DOHH2 (cell line): Measurements from ENCODE around the gene METTL22.

Source experiments
- H3F3A ChIP-seq: fragments of 200-600 bp; sonication (generic), shearing (Covaris generic); 2 replicates; pipeline ENCODE4 v1.6.0; 2016; ENCODE audit warnings: antibody characterized with exemption, mild to moderate bottlenecking; ENCODE audit not compliant: control insufficient read depth, insufficient read depth
- H3K27ac ChIP-seq: fragments of 200-600 bp; sonication (generic); 2 replicates; pipeline ENCODE4 v1.5.1; 2014; ENCODE audit warnings: low read depth, mild to moderate bottlenecking, low read length, moderate library complexity
- H3K27me3 ChIP-seq: fragments of 200-600 bp; sonication (generic); 2 replicates; pipeline ENCODE4 v1.6.1; 2014; ENCODE audit warnings: mild to moderate bottlenecking, low read length, mixed read lengths; ENCODE audit not compliant: control insufficient read depth
- H3K36me3 ChIP-seq: fragments of 200-600 bp; sonication (generic); 2 replicates; pipeline ENCODE4 v1.6.1; 2014; ENCODE audit warnings: mild to moderate bottlenecking, low read length, moderate library complexity, mixed read lengths; ENCODE audit not compliant: control insufficient read depth
- H3K4me1 ChIP-seq: fragments of 200-600 bp; sonication (generic); 2 replicates; pipeline ENCODE4 v1.6.1; 2014; ENCODE audit warnings: mild to moderate bottlenecking, low read length, mixed read lengths; ENCODE audit not compliant: control insufficient read depth
- H3K4me2 ChIP-seq: fragments of 200-600 bp; sonication (generic); 2 replicates; pipeline ENCODE4 v1.6.0; 2014; ENCODE audit warnings: mild to moderate bottlenecking, low read length, moderate library complexity
- H3K4me3 ChIP-seq: fragments of 200-600 bp; sonication (generic); 2 replicates; pipeline ENCODE4 v1.5.1; 2014; ENCODE audit warnings: mild to moderate bottlenecking, low read length, mixed read lengths
- H3K79me2 ChIP-seq: fragments of 200-600 bp; sonication (generic); 2 replicates; pipeline ENCODE4 v1.6.1; 2014; ENCODE audit warnings: mild to moderate bottlenecking, low read length, mixed read lengths; ENCODE audit not compliant: control insufficient read depth
- H3K9me2 ChIP-seq: fragments of 200-600 bp; sonication (generic); replicated peaks from 2 replicates; pipeline ENCODE4 v1.6.1; 2014; ENCODE audit warnings: mild to moderate bottlenecking, low read length, mixed read lengths; ENCODE audit not compliant: control insufficient read depth
- H3K9me3 ChIP-seq: fragments of 200-600 bp; sonication (generic); 2 replicates; pipeline ENCODE4 v1.6.1; 2014; ENCODE audit warnings: antibody characterized with exemption, low read length, mixed read lengths; ENCODE audit not compliant: control insufficient read depth, insufficient read depth
- H4K20me1 ChIP-seq: fragments of 200-600 bp; sonication (generic); 2 replicates; pipeline ENCODE4 v1.6.0; 2014; ENCODE audit warnings: low read depth, mild to moderate bottlenecking, antibody characterized with exemption, low read length, moderate library complexity; ENCODE audit not compliant: control insufficient read depth, insufficient read depth
- CTCF ChIP-seq: fragments of 200-600 bp; sonication (generic); IDR thresholded peaks from one replicate; pipeline ENCODE4 v1.5.1; 2014; ENCODE audit warnings: antibody characterized with exemption, mild to moderate bottlenecking, low read depth, low read length; ENCODE audit not compliant: poor library complexity, severe bottlenecking
- EZH2phosphoT487 ChIP-seq: fragments of 200-600 bp; sonication (generic); IDR thresholded peaks from 2 replicates; pipeline ENCODE4 v1.6.1; 2017; ENCODE audit warnings: borderline replicate concordance, mild to moderate bottlenecking, antibody characterized with exemption, low read length, moderate library complexity, mixed read lengths

Gene METTL22

DNA sequence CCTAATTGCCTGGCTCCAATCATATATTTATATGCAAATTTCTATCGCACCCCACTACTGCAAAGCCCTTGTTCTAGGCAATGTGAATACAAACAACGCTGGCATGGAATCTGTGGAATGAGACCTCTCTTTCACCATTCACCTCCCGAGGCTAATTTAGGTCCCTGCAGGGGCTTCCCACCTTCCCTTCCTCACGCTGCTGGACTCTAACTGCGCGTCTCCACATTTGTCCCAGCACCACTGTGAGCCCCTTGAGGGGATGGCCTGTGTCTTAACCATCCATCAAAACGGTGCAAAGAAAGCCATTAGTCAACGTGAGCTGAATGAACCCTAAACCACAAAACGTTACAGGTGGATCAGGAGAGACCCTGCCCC lies 32.8 kb upstream of the METTL22 start:
- Histone ChIP-seq H3K36me3 (no peaks in the 10 kb centered on the region), H3K9me2 (no peaks in the 10 kb centered on the region), H3K4me2 (no peak overlapping the region), H3K4me3 (no peak overlapping the region), H3K79me2 (no peaks in the 10 kb centered on the region), H3K27ac (no peak overlapping the region), H3F3A (no peaks in the 10 kb centered on the region), H3K4me1 (no peaks in the 10 kb centered on the region), H4K20me1 (no peaks in the 10 kb centered on the region), H3K27me3 (no peaks in the 10 kb centered on the region), H3K9me3 (no peaks in the 10 kb centered on the region)
- TF ChIP-seq EZH2phosphoT487: no peak
- no peak for TF ChIP-seq CTCF

DNA sequence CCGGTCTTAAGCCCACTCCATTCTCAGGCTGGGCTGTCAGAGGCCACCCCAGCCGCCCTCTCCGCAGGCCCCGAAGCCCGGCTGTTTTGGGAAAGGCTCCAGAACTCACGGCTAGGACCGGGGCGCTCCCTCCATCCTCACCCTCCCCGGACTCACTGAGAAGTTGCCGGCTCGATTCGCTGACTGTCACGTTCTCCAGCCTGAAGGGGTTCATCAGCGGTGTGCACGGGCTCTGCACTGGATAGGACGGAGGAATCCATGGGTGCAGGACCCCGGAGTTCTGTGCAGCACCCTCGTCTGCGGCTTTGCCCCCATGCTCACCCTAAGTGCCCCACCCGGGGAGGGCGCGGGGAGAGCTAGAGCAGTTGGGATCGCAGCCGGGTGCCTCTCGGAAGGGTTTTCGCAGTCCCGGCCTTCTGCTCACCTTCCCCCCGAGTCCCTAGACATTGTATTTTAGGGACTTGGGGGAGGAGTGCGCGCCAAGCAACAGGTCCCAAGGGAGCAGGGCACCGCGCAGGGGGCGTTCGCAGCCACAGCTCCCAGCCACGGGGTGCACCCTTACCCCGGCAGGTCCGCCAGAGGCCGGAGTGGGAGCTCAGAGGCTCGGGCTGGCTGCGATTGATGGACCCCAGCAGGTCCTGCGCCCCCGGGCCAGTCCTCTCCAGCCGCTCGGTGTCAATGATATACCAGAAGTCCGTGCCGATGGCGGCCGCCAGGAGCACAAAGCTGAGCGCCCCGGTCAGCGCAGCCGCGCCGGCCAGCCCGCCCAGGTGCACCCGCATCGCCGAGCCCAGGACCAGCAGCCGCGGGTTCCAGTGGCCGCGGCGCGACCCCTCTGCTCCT lies 32.2 kb upstream of the METTL22 start:
- no peak for TF ChIP-seq CTCF
- TF ChIP-seq EZH2phosphoT487: no peak

GRCh38 chr16:8589900-8590688 lies 31.4 kb upstream of the METTL22 start, which contains the start of gene TMEM114:
TSS of gene TMEM114 (minus strand) at chr16:8590511. CDS start at chr16:8589838, 673 bp downstream.
- Histone ChIP-seq H3K79me2 (no peaks in the 10 kb centered on the region), H3K36me3 (no peaks in the 10 kb centered on the region), H3K9me2 (no peaks in the 10 kb centered on the region), H3K9me3 (no peaks in the 10 kb centered on the region), H3K27ac (no peak within 1 kb of the TSS), H3K4me1 (no peaks in the 10 kb centered on the region), H4K20me1 (no peaks in the 10 kb centered on the region), H3K4me2 (no peak within 1 kb of the TSS), H3K27me3 (no peaks in the 10 kb centered on the region), H3F3A (no peaks in the 10 kb centered on the region), H3K4me3 (no peak within 1 kb of the TSS)
- TF ChIP-seq EZH2phosphoT487: no peak
- TF ChIP-seq CTCF: no peak

More for the DNA sequence above, 32.2 kb upstream of the METTL22 start:
- H3K27ac ChIP-seq: no peak overlapping the region
- H3K9me3 ChIP-seq: no peaks in the 10 kb centered on the region
- no peak overlapping the region for H3K4me3 ChIP-seq
- H3K27me3 ChIP-seq: no peaks in the 10 kb centered on the region
- no peaks in the 10 kb centered on the region for H3K79me2 ChIP-seq
- no peaks in the 10 kb centered on the region for H3K36me3 ChIP-seq
- no peaks in the 10 kb centered on the region for H3F3A ChIP-seq
- H3K4me2 ChIP-seq: no peak overlapping the region
- H3K9me2 ChIP-seq: no peaks in the 10 kb centered on the region
- H4K20me1 ChIP-seq: no peaks in the 10 kb centered on the region
- H3K4me1 ChIP-seq: no peaks in the 10 kb centered on the region
